NCI-H2196 treated with DMSO at 0.1 percent for 48 hours (cell line): ENCODE measurements around the gene RAD21L1.
A peak's percentile ranks its signal among the peaks of the same experiment; 100 is the strongest.

Experiments
- DNase-seq: peaks from one replicate; lab custom pipeline; 2025; ENCODE audit not compliant: unreplicated experiment; lab: John Stamatoyannopoulos, UW

RAD21L1 gene

GRCh38 chr20:1269235-1269634 is 43.4 kb downstream of the RAD21L1 start:
- DNase-seq, result no peak

GRCh38 chr20:1269850-1270249 is 44.0 kb downstream of the RAD21L1 start:
- no peak for DNase-seq

GRCh38 chr20:1272368-1273100 is 46.7 kb downstream of the RAD21L1 start:
- DNase-seq, result no peak

- no peak for DNase-seq
Observed at GRCh38 chr20:1273366-1273765, 47.5 kb downstream of the RAD21L1 start.

GRCh38 chr20:1274485-1275311 is 48.9 kb downstream of the RAD21L1 start:
- peak; percentile 47 for DNase-seq

- DNase-seq, result no peak
Observed at GRCh38 chr20:1275919-1276318, 50.1 kb downstream of the RAD21L1 start.

GRCh38 chr20:1277529-1278322 is 51.9 kb downstream of the RAD21L1 start:
- DNase-seq, result no peak

- DNase-seq, result no peak
Observed at GRCh38 chr20:1278993-1279392, 53.1 kb downstream of the RAD21L1 start.

GRCh38 chr20:1280195-1281102 is 54.6 kb downstream of the RAD21L1 start:
- no peak for DNase-seq

- DNase-seq, result peak; percentile 38
Observed at GRCh38 chr20:1281279-1282057, 55.6 kb downstream of the RAD21L1 start.

GRCh38 chr20:1282966-1283365 is 57.1 kb downstream of the RAD21L1 start:
- DNase-seq, result no peak

- DNase-seq, result no peak
Observed at GRCh38 chr20:1283522-1284510, 58.0 kb downstream of the RAD21L1 start.

- no peak for DNase-seq
Observed at GRCh38 chr20:1286267-1287024, 60.6 kb downstream of the RAD21L1 start.

GRCh38 chr20:1287306-1287705 is 61.5 kb downstream of the RAD21L1 start:
- DNase-seq, result no peak

GRCh38 chr20:1287787-1288569 is 62.1 kb downstream of the RAD21L1 start:
- DNase-seq, result no peak

- no peak for DNase-seq
Observed at GRCh38 chr20:1291191-1291741, 65.4 kb downstream of the RAD21L1 start.

- no peak for DNase-seq
Observed at GRCh38 chr20:1292620-1293019, 66.8 kb downstream of the RAD21L1 start.
